SK-N-SH treated with all-trans-retinoic acid at 6 μM for 48 hours (cell line): ENCODE data around the gene SUGCT.

ENCODE experiments used
- ATAC-seq: fragments of 200-7000 bp; cut with Tn5 transposase; 3 replicates; pipeline ENCODE4 v1.9.1; 2020; ENCODE audit warnings: mild to moderate bottlenecking, moderate library complexity
- BACH2 ChIP-seq: fragments of 250-450 bp; sonication (Bioruptor Pico); IDR thresholded peaks from 2 replicates; pipeline ENCODE4 v1.9.0; 2021; ENCODE audit warnings: mild to moderate bottlenecking, borderline replicate concordance
- CSDC2 ChIP-seq: fragments of 250-450 bp; sonication (Bioruptor Pico); IDR thresholded peaks from 2 replicates; pipeline ENCODE4 v1.5.0; 2020; ENCODE audit warnings: mild to moderate bottlenecking, moderate library complexity
- GLIS3 ChIP-seq: fragments of 250-450 bp; sonication (Bioruptor Pico); IDR thresholded peaks from 2 replicates; pipeline ENCODE4 v1.5.0; 2020; ENCODE audit warnings: mild to moderate bottlenecking, moderate library complexity
- ISL1 ChIP-seq: fragments of 250-450 bp; sonication (Bioruptor Pico); IDR thresholded peaks from 2 replicates; pipeline ENCODE4 v2.1.2; 2022; ENCODE audit warnings: mild to moderate bottlenecking, moderate library complexity
- OSR1 ChIP-seq: fragments of 250-450 bp; sonication (Bioruptor Pico); IDR thresholded peaks from 2 replicates; pipeline ENCODE4 v1.8.0; 2022; ENCODE audit warnings: moderate library complexity, mild to moderate bottlenecking, inconsistent platforms
- PPARA ChIP-seq: fragments of 250-450 bp; sonication (Bioruptor Pico); IDR thresholded peaks from 2 replicates; pipeline ENCODE4 v1.5.0; 2020; ENCODE audit warnings: mild to moderate bottlenecking, borderline replicate concordance
- RARB ChIP-seq: fragments of 250-450 bp; sonication (Bioruptor Pico); IDR thresholded peaks from 2 replicates; pipeline ENCODE4 v1.8.0; 2021; ENCODE audit warnings: mild to moderate bottlenecking, moderate library complexity
- SNAI2 ChIP-seq: fragments of 250-450 bp; sonication (Bioruptor Pico); IDR thresholded peaks from 2 replicates; pipeline ENCODE4 v1.5.0; 2020; ENCODE audit warnings: mild to moderate bottlenecking, moderate library complexity
- TCF4 ChIP-seq: fragments of 250-450 bp; sonication (Bioruptor Pico); IDR thresholded peaks from 2 replicates; pipeline ENCODE4 v1.8.0; 2021; ENCODE audit warnings: mild to moderate bottlenecking, moderate library complexity, borderline replicate concordance
- TOX ChIP-seq: fragments of 250-450 bp; sonication (Bioruptor Pico); IDR thresholded peaks from 2 replicates; pipeline ENCODE4 v1.8.0; 2021; ENCODE audit warnings: mild to moderate bottlenecking, moderate library complexity, borderline replicate concordance
- ZC3H10 ChIP-seq: fragments of 250-450 bp; sonication (Bioruptor Pico); IDR thresholded peaks from 2 replicates; pipeline ENCODE4 v1.5.1; 2021; ENCODE audit warnings: mild to moderate bottlenecking, moderate library complexity
- ZFP3 ChIP-seq: fragments of 250-450 bp; sonication (Bioruptor Pico); IDR thresholded peaks from 2 replicates; pipeline ENCODE4 v1.5.0; 2020; ENCODE audit warnings: mild to moderate bottlenecking, moderate library complexity
- ZFP30 ChIP-seq: fragments of 450-650 bp; formaldehyde crosslinking; IDR thresholded peaks from 2 replicates; pipeline ENCODE4 v1.5.0; 2022; ENCODE audit warnings: mild to moderate bottlenecking, moderate library complexity
- ZNF70 ChIP-seq: fragments of 450-650 bp; formaldehyde crosslinking; IDR thresholded peaks from 2 replicates; pipeline ENCODE4 v1.5.0; 2020; ENCODE audit warnings: mild to moderate bottlenecking, moderate library complexity
- ZNF8 ChIP-seq: fragments of 450-650 bp; formaldehyde crosslinking; IDR thresholded peaks from 2 replicates; pipeline ENCODE4 v1.5.0; 2020; ENCODE audit warnings: mild to moderate bottlenecking, moderate library complexity
- TF ChIP-seq, protein P1 (sequence below): fragments of 250-450 bp; sonication (Bioruptor Pico); IDR thresholded peaks from 2 replicates; pipeline ENCODE4 v1.5.0; 2020; ENCODE audit warnings: mild to moderate bottlenecking, moderate library complexity
- TF ChIP-seq, protein P2 (sequence below): fragments of 250-450 bp; sonication (Bioruptor Pico); IDR thresholded peaks from 2 replicates; pipeline ENCODE4 v1.8.0; 2021; ENCODE audit warnings: low read depth, mild to moderate bottlenecking, moderate library complexity, borderline replicate concordance
- TF ChIP-seq, protein P3 (sequence below): fragments of 250-450 bp; sonication (Bioruptor Pico); IDR thresholded peaks from 2 replicates; pipeline ENCODE4 v1.8.0; 2020; ENCODE audit warnings: mild to moderate bottlenecking, moderate library complexity, borderline replicate concordance
- TF ChIP-seq, protein P4 (sequence below): fragments of 250-450 bp; sonication (Bioruptor Pico); IDR thresholded peaks from 2 replicates; pipeline ENCODE4 v1.5.1; 2020; ENCODE audit warnings: low read depth, mild to moderate bottlenecking, moderate library complexity

SUGCT gene

DNA sequence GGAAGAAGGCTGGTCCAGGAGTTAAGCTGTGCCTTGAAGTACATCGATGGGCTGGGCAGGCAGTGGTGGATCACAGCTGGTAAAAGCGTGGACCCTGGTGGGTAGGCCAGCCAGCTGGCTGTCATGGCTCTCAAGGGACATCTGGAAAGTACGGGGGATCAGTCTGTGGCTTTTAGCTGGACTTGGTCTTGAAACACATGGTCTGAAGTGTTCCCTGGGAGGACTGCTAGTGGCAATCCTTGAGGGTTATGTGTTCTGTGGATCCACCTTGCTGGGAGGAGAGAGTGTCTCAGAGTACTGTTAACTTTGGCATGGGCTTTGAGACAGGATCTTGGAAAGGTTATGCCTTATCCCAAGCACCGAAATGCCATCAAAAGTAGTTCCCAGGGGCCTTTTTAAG is 754.3 kb downstream of the SUGCT start:
- TF ChIP-seq ISL1 (CRISPR knock-in tag) (no peak), BACH2 (CRISPR knock-in tag) (no peak), ZNF8 (CRISPR knock-in tag) (no peak), TOX (CRISPR knock-in tag) (no peak)
- TF ChIP-seq, protein P1, sequence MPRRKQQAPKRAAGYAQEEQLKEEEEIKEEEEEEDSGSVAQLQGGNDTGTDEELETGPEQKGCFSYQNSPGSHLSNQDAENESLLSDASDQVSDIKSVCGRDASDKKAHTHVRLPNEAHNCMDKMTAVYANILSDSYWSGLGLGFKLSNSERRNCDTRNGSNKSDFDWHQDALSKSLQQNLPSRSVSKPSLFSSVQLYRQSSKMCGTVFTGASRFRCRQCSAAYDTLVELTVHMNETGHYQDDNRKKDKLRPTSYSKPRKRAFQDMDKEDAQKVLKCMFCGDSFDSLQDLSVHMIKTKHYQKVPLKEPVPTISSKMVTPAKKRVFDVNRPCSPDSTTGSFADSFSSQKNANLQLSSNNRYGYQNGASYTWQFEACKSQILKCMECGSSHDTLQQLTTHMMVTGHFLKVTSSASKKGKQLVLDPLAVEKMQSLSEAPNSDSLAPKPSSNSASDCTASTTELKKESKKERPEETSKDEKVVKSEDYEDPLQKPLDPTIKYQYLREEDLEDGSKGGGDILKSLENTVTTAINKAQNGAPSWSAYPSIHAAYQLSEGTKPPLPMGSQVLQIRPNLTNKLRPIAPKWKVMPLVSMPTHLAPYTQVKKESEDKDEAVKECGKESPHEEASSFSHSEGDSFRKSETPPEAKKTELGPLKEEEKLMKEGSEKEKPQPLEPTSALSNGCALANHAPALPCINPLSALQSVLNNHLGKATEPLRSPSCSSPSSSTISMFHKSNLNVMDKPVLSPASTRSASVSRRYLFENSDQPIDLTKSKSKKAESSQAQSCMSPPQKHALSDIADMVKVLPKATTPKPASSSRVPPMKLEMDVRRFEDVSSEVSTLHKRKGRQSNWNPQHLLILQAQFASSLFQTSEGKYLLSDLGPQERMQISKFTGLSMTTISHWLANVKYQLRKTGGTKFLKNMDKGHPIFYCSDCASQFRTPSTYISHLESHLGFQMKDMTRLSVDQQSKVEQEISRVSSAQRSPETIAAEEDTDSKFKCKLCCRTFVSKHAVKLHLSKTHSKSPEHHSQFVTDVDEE = no peak
- no peak for ATAC-seq

DNA sequence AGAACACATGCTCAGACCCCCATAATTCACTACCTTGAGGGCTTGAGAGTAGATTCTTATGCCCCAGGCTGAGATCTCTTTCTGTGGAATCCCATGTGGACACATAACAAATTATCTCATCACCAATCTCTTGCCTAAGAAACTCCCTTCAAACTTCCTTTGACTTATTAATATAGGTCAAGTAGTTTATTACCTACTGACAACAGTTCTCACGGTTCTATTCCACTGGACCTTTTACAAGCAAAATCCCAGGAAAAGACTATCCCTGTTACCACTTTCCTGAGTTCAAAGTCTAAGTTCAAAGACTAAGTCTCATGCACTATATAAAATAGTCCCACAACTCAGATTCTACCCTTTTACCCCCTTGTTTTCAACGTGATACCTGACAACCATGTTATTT is 754.7 kb downstream of the SUGCT start:
- ATAC-seq = no peak
- TF ChIP-seq ZC3H10 (CRISPR knock-in tag) (no peak), RARB (CRISPR knock-in tag) (no peak), CSDC2 (CRISPR knock-in tag) (no peak), GLIS3 (no peak), SNAI2 (no peak), TCF4 (CRISPR knock-in tag) (no peak), OSR1 (no peak), ZNF70 (CRISPR knock-in tag) (no peak), BACH2 (CRISPR knock-in tag) (no peak)
- TF ChIP-seq, protein P2, sequence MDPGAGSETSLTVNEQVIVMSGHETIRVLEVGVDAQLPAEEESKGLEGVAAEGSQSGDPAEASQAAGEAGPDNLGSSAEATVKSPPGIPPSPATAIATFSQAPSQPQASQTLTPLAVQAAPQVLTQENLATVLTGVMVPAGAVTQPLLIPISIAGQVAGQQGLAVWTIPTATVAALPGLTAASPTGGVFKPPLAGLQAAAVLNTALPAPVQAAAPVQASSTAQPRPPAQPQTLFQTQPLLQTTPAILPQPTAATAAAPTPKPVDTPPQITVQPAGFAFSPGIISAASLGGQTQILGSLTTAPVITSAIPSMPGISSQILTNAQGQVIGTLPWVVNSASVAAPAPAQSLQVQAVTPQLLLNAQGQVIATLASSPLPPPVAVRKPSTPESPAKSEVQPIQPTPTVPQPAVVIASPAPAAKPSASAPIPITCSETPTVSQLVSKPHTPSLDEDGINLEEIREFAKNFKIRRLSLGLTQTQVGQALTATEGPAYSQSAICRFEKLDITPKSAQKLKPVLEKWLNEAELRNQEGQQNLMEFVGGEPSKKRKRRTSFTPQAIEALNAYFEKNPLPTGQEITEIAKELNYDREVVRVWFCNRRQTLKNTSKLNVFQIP (CRISPR knock-in tag) = no peak
- TF ChIP-seq, protein P3, sequence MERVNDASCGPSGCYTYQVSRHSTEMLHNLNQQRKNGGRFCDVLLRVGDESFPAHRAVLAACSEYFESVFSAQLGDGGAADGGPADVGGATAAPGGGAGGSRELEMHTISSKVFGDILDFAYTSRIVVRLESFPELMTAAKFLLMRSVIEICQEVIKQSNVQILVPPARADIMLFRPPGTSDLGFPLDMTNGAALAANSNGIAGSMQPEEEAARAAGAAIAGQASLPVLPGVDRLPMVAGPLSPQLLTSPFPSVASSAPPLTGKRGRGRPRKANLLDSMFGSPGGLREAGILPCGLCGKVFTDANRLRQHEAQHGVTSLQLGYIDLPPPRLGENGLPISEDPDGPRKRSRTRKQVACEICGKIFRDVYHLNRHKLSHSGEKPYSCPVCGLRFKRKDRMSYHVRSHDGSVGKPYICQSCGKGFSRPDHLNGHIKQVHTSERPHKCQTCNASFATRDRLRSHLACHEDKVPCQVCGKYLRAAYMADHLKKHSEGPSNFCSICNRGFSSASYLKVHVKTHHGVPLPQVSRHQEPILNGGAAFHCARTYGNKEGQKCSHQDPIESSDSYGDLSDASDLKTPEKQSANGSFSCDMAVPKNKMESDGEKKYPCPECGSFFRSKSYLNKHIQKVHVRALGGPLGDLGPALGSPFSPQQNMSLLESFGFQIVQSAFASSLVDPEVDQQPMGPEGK (CRISPR knock-in tag) = no peak
- TF ChIP-seq, protein P4, sequence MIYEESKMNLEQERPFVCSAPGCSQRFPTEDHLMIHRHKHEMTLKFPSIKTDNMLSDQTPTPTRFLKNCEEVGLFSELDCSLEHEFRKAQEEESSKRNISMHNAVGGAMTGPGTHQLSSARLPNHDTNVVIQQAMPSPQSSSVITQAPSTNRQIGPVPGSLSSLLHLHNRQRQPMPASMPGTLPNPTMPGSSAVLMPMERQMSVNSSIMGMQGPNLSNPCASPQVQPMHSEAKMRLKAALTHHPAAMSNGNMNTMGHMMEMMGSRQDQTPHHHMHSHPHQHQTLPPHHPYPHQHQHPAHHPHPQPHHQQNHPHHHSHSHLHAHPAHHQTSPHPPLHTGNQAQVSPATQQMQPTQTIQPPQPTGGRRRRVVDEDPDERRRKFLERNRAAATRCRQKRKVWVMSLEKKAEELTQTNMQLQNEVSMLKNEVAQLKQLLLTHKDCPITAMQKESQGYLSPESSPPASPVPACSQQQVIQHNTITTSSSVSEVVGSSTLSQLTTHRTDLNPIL (CRISPR knock-in tag) = no peak
- TF ChIP-seq, all 23 proteins: peak for 0

DNA sequence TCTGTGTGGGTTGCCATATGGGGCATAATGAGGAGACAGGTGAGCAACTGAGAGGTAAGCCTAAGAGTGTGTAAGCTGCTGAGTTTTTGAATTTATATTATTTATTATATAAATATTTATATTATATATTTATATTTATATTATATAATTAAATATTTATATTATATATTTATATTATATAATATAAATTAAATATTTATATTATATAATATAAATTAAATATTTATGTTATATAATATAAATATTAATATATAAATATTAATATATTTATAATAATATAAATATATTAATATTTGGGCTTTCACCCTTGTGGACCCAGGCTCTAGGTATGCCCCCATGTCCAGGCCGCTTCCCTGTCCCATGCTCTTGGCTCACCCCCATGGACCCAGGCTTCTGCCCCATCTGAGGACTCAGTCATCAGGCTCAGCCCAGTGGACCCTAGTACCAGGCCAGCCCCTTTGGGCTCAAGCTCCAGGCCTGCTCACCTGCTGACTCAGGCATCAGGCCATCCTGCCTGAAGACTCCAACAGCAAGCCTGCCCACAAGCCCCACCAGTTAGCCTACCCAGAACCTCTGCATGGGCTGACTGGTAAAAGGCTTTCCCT is 755.4 kb downstream of the SUGCT start:
- ATAC-seq = no peak
- no peak for TF ChIP-seq ZFP3 (CRISPR knock-in tag)
- TF ChIP-seq RARB (CRISPR knock-in tag) = no peak
- no peak for TF ChIP-seq CSDC2 (CRISPR knock-in tag)
- TF ChIP-seq, protein P1 = no peak
- TF ChIP-seq ZNF70 (CRISPR knock-in tag) = no peak
- no peak for TF ChIP-seq PPARA (CRISPR knock-in tag)
- no peak for TF ChIP-seq ZFP30 (CRISPR knock-in tag)
